ENCODE measurements around the gene KIAA0040. TPM values are rescaled to one million over a fixed set of nuclear protein-coding genes. Genes with fewer than 3 reads are reported as not detected.

KIAA0040 gene
- total RNA-seq, 1 experiment from 2014 or later = 15.0 TPM

GRCh38 chr1:175136246-175136645, 56.3 kb downstream of the KIAA0040 start:
- no peak for ATAC-seq
- Mint-ChIP-seq H3K4me3 (no peak overlapping the region), H3K4me1 (peaks cover 20% of the 10 kb centered on the region), H3K27me3 (ENCODE audit: low read depth) (no peaks in the 10 kb centered on the region; the same call in 1 of the 2 replicates), H3K27ac (no peak overlapping the region), H3K36me3 (peaks cover 3% of the 10 kb centered on the region; the same call in 1 of the 2 replicates), H3K9me3 (no peaks in the 10 kb centered on the region)
- TF ChIP-seq, protein P1, sequence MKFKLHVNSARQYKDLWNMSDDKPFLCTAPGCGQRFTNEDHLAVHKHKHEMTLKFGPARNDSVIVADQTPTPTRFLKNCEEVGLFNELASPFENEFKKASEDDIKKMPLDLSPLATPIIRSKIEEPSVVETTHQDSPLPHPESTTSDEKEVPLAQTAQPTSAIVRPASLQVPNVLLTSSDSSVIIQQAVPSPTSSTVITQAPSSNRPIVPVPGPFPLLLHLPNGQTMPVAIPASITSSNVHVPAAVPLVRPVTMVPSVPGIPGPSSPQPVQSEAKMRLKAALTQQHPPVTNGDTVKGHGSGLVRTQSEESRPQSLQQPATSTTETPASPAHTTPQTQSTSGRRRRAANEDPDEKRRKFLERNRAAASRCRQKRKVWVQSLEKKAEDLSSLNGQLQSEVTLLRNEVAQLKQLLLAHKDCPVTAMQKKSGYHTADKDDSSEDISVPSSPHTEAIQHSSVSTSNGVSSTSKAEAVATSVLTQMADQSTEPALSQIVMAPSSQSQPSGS (CRISPR knock-in tag; IDR thresholded peaks at IDR 0.05; ENCODE audit: borderline replicate concordance, low read depth) = no peak
- TF ChIP-seq NFYB (CRISPR knock-in tag; conservative IDR thresholded peaks at IDR 0.05; ENCODE audit: low read depth) (no peak), SOX15 (CRISPR knock-in tag; IDR thresholded peaks at IDR 0.05) (no peak), NR2C2 (CRISPR knock-in tag; IDR thresholded peaks at IDR 0.05) (no peak)
- TF ChIP-seq, protein P2, sequence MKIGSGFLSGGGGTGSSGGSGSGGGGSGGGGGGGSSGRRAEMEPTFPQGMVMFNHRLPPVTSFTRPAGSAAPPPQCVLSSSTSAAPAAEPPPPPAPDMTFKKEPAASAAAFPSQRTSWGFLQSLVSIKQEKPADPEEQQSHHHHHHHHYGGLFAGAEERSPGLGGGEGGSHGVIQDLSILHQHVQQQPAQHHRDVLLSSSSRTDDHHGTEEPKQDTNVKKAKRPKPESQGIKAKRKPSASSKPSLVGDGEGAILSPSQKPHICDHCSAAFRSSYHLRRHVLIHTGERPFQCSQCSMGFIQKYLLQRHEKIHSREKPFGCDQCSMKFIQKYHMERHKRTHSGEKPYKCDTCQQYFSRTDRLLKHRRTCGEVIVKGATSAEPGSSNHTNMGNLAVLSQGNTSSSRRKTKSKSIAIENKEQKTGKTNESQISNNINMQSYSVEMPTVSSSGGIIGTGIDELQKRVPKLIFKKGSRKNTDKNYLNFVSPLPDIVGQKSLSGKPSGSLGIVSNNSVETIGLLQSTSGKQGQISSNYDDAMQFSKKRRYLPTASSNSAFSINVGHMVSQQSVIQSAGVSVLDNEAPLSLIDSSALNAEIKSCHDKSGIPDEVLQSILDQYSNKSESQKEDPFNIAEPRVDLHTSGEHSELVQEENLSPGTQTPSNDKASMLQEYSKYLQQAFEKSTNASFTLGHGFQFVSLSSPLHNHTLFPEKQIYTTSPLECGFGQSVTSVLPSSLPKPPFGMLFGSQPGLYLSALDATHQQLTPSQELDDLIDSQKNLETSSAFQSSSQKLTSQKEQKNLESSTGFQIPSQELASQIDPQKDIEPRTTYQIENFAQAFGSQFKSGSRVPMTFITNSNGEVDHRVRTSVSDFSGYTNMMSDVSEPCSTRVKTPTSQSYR (CRISPR knock-in tag; IDR thresholded peaks at IDR 0.05) = no peak
- POLR2A ChIA-PET = no interaction called here
- CTCF ChIA-PET = interaction anchor here (0.9 to 1.4 kb wide), 6 partner anchors 10 to 107 kb away, joined by 3 to 6 read pairs (median 4); no protein-coding TSS in a partner anchor
- DNase-seq (ENCODE audit: low spot score) = no peak

GRCh38 chr1:175134500-175134899, 58.1 kb downstream of the KIAA0040 start:
- DNase-seq (ENCODE audit: low spot score) (no peak), ATAC-seq (no peak)
- Mint-ChIP-seq H3K4me1 (peaks cover 36% of the 10 kb centered on the region), H3K27me3 (ENCODE audit: low read depth) (no peaks in the 10 kb centered on the region; the same call in 1 of the 2 replicates), H3K4me3 (no peak overlapping the region), H3K27ac (no peak overlapping the region), H3K36me3 (peaks cover 3% of the 10 kb centered on the region; the same call in 1 of the 2 replicates), H3K9me3 (no peaks in the 10 kb centered on the region)
- TF ChIP-seq PREB (CRISPR knock-in tag; IDR thresholded peaks at IDR 0.05; ENCODE audit: borderline replicate concordance) (no peak), CTCF (IDR thresholded peaks at IDR 0.05) (no peak), MXD4 (CRISPR knock-in tag; IDR thresholded peaks at IDR 0.05; ENCODE audit: borderline replicate concordance) (no peak), AFF4 (CRISPR knock-in tag; IDR thresholded peaks at IDR 0.05; ENCODE audit: borderline replicate concordance) (no peak), FOXP4 (CRISPR knock-in tag; IDR thresholded peaks at IDR 0.05) (no peak), PRRX2 (CRISPR knock-in tag; IDR thresholded peaks at IDR 0.05) (no peak), EMX1 (CRISPR knock-in tag; IDR thresholded peaks at IDR 0.05) (no peak), ZNF671 (CRISPR knock-in tag; IDR thresholded peaks at IDR 0.05) (no peak), IRF2 (CRISPR knock-in tag; IDR thresholded peaks at IDR 0.05; ENCODE audit: borderline replicate concordance, low read depth) (no peak), NR3C1 (CRISPR knock-in tag; conservative IDR thresholded peaks at IDR 0.05; ENCODE audit: low read depth) (no peak), TCF7 (CRISPR knock-in tag; IDR thresholded peaks at IDR 0.05; ENCODE audit: low read depth) (no peak), ZNF263 (CRISPR knock-in tag; IDR thresholded peaks at IDR 0.05; ENCODE audit: low read depth) (no peak)
- TF ChIP-seq, protein P3, sequence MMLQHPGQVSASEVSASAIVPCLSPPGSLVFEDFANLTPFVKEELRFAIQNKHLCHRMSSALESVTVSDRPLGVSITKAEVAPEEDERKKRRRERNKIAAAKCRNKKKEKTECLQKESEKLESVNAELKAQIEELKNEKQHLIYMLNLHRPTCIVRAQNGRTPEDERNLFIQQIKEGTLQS (CRISPR knock-in tag; conservative IDR thresholded peaks at IDR 0.05) = no peak
- TF ChIP-seq, protein P4, sequence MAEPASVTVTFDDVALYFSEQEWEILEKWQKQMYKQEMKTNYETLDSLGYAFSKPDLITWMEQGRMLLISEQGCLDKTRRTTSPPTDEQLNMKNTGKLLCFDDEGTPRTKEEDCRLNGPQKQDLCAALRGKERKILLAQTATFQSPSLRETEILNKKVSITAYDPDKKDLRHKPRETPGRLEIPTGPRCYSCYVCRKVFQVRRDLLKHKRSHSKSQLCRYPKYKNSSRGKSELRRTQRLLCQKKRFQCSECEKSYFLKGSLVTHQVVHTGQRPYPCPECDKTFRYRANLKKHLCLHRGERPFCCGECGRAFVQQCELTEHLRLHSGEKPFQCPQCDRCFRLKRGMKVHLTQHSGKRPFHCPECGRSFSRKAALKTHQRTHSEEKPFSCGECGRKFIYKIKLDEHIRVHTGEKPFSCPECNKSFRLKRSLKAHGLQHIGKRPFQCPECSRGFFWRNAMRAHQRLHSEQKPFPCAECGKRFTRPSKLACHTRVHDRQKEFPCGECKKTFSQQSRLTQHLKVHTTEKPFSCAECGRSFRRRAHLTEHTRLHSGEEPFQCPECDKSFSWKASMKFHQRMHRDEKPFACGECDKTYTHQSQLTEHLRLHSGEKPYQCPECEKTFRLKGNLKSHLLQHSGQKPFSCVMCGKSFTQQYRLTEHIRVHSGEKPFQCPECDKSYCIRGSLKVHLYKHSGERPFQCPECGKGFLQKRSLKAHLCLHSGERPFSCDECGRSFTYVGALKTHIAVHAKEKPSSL (CRISPR knock-in tag; conservative IDR thresholded peaks at IDR 0.05) = no peak
- ChIA-PET POLR2A (no interaction called here), CTCF (interaction anchor here (1.0 to 3.1 kb wide), 4 partner anchors 9 to 105 kb away, joined by 3 to 14 read pairs (median 6); no protein-coding TSS in a partner anchor)

Measured in WTC11 (cell line).